MG63 (cell line): ENCODE data around the gene AKT1S1. TPM values are rescaled to one million over a fixed set of nuclear protein-coding genes. Genes with fewer than 3 reads are reported as not detected.

Experiments
- total RNA-seq: library from RNA; depleted of rRNA; stranded (reverse); fragments of >200 nt; shearing (Covaris generic); gene quantifications from 2 replicates; pipeline ENCODE4 v1.2.3, GENCODE V29; 2014; ENCODE audit warnings: low replicate concordance; rRNA removed

The AKT1S1 gene
- total RNA-seq, 1 experiment from 2014 or later = 16.5 TPM

Other genes starting within 250 kb of the AKT1S1 start
- gene RRAS, start 237.2 kb downstream of the AKT1S1 start, total RNA-seq = 66.4 and 72.7 TPM in 2 replicates
- gene SCAF1, start 235.1 kb downstream of the AKT1S1 start, total RNA-seq = 13.4 and 22.7 TPM in 2 replicates
- gene IRF3, start 211.5 kb downstream of the AKT1S1 start, total RNA-seq = 64.1 and 104 TPM in 2 replicates
- 3.0 TPM in 1 of 2 replicates, not detected in the other for gene BCL2L12, start 211.4 kb downstream of the AKT1S1 start, total RNA-seq
- 705 and 777 TPM in 2 replicates for gene PRMT1, start 200.1 kb downstream of the AKT1S1 start, total RNA-seq
- gene ADM5, start 187.8 kb downstream of the AKT1S1 start, total RNA-seq = 0.33 and 1.4 TPM in 2 replicates
- not detected in 2 replicates for gene CPT1C, start 186.2 kb downstream of the AKT1S1 start, total RNA-seq
- not detected in 2 replicates for gene TSKS, start 114.0 kb downstream of the AKT1S1 start, total RNA-seq
- gene AP2A1, start 110.4 kb downstream of the AKT1S1 start, total RNA-seq = 83.8 and 115 TPM in 2 replicates
- 8.2 and 31.4 TPM in 2 replicates for gene FUZ, start 64.1 kb downstream of the AKT1S1 start, total RNA-seq
- gene MED25, start 59.1 kb downstream of the AKT1S1 start, total RNA-seq = 27.6 and 45.1 TPM in 2 replicates
- 45.1 and 96.1 TPM in 2 replicates for gene PTOV1, start 26.2 kb downstream of the AKT1S1 start, total RNA-seq
- gene PNKP, start 9.8 kb downstream of the AKT1S1 start, total RNA-seq = 29.4 and 46.4 TPM in 2 replicates
- gene TBC1D17, start 347 bp upstream of the AKT1S1 start, total RNA-seq = 5.2 and 11.5 TPM in 2 replicates
- gene IL4I1, start 19.5 kb upstream of the AKT1S1 start, total RNA-seq = 3.6 TPM in 1 of 2 replicates, not detected in the other
- gene ATF5, start 51.9 kb upstream of the AKT1S1 start, total RNA-seq = 4.2 and 19.0 TPM in 2 replicates
- 76.0 and 81.5 TPM in 2 replicates for gene NUP62, start 52.1 kb upstream of the AKT1S1 start, total RNA-seq
- gene SIGLEC11, start 83.8 kb upstream of the AKT1S1 start, total RNA-seq = not detected in 2 replicates
- gene VRK3, start 148.0 kb upstream of the AKT1S1 start, total RNA-seq = 14.3 and 41.0 TPM in 2 replicates
- gene ZNF473, start 148.7 kb upstream of the AKT1S1 start, total RNA-seq = 11.4 and 12.0 TPM in 2 replicates